HG02840 (cell line): ENCODE measurements around the gene WEE2.

ENCODE experiments used
- ATAC-seq: cut with Tn5 transposase; IDR thresholded peaks from one replicate; pipeline ENCODE4 v1.9.1; 2021; ENCODE audit warnings: mild to moderate bottlenecking, moderate library complexity, moderate number of reproducible peaks; ENCODE audit not compliant: unreplicated experiment, low FRiP score

WEE2 gene

DNA sequence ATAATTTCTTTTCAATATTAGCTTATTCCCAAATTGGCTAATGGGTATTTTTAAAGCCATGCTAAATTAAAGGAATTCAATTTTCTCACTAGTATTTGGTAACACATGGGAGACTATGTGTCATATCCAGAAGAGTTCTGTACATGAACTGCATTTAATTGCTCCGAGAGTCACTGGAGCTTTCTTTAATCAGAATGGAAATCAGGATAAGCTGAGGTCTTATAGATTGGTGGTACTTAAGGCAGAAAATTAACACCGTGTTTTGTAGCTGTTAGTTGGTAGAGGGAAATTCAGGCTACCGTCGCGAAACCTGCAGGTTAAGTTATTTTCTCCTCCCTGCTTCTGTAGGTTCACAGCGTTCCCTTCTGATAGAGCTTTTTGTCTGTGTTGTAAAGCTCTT lies at the start of gene WEE2:
Gene WEE2, plus strand, starts transcription at position 3 of the 400 bp plus-strand sequence. CDS start 406 bp downstream, outside the sequence.
- ATAC-seq: no peak

DNA sequence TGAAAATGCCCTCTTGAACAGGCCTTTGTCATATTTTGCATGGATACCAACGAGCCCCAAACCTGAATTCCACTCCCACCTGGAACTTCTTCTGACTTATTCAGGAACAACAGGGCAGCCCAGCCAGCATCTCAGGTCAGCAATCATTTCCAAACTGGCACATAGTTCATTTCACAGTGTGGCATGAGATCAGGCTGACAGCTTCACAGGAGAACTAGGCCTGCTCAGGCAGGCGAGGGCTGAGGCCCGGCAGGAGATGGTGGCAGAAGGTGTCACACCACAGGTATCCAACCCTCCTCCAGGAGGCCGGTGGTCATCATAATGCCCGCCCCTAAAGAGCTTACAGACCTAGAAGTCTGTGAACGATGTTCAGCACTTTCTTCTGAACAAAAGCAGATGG lies 48.7 kb upstream of the WEE2 start:
- no peak for ATAC-seq

DNA sequence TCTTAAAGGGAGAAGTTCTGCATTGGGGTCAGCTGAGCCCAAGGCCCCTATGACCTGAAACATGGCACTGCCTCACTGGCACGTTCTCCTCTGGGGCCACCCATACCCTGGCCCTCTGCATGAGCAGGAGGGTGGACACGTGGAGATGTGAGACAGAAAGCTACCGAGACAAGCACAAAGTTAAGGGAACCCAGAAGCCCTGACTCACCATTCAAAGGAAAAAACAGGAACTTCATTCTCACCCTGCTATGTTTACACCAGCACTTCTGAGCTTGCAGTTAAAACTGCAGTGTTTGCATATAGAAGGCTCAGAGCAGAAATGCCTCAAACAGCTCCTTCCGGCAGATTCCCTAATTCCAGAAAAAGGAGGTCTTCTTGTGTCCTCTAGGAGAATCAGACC lies 47.9 kb upstream of the WEE2 start:
- no peak for ATAC-seq

DNA sequence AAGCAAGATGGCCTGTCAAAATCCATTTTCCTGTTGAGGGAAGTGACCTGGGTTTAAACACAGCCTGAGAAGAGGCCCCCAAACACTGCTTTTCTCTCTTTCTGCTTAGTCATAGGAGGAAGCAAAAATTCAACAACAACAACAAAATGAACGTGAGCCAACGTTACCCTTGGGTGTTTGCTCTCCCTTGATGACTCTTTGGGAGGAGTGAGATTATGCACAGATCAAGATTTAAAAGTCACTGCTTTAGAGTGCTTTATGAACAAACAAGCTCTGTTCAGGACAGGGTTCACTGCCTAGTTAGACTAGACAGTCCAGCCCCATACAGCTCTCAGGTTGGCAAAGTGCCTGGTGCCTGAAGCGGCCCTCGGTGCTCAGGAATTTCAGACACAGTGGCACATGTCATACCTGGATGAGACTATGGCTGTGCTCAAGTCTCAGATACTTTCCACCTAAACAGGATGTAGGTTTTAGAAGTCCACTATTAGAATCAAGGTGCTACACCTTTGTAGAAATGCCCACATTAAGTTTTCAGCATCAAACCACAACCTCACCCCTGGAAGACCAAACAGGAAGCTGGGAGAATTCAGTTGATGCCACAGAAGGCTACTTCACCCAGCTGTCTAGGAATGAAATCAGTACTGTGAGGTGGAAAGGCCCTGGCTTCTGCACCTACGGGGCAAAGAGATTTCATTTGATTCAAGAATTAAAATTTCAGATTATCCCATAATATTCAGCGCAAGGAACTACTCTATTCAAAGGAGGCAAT lies 44.9 kb upstream of the WEE2 start:
- no peak for ATAC-seq

DNA sequence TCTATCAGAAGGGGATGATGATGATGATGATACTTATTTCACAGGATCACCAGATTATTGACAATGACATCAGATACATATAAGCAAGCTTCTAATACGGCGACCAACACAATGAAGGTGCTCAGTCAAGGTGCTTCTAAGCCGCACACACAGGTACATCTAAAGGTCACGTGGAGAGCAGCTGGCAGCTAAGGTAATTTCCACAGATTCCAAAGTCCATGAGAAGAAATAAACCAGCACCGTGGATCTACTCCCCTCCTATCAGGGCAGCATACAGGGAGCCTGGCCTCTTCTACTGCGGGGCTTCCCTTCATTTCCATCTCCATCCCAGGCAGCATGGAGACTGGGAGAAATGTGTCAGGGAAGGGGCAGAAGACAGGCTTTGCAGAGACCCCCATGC lies 43.7 kb upstream of the WEE2 start:
- ATAC-seq: no peak

DNA sequence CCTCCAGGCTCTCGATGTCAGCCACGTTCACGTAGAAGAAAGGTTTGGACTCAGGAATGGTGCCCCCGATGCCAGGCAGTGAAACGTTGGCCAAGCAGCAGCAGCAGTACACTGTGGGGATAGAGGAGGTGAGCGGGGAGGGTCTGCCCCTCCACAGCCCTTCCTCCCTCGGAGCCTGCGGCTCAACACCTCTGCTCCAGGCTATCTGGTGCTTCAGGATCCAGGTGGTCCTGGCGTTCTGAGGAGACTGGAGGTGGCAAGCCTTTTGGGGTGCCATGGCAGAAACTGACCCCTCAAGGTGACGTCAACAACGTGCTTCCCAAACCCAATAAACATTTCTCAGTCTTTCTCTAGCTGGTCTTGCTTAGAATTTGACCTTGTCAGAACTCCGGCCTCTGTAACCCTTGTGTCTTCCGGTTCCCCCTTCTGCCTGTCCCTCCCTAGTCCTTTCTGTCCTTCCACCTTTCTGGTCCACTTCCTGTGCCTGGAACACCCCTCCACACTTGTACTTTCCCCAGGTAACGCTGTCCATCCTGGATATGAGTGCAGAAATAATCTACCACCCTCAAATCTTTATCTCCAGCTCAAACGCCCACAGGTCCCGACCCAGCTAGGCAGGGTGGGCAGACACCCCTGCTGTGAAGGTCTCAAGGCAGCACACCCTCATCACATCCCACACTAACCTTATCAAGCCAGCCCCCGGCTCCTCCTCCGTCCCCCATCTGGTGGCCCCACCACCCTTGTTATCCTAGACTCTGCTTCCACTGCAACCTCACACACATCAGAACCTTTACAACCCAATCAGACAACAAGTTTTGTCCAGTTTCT lies 42.7 kb upstream of the WEE2 start:
- ATAC-seq: no peak

DNA sequence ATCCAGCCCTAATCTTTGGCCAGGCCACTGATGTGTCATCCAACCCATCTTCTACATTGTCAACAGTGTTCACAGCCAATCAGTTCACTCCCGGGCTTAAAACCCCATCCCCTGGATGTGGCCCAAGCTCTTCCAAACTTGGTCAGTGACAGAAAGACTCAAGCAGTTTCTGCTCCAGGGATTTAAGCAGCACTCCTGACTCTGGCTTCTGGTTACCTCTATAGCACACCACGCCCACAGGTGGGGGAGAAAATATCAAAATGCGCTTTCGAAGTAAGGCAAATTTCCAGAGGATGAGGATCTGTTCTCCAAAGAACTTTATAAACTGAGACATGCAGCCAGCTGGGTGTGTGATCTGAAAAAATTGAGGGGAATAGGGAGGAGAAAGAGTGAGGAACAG lies 42.1 kb upstream of the WEE2 start:
- no peak for ATAC-seq

DNA sequence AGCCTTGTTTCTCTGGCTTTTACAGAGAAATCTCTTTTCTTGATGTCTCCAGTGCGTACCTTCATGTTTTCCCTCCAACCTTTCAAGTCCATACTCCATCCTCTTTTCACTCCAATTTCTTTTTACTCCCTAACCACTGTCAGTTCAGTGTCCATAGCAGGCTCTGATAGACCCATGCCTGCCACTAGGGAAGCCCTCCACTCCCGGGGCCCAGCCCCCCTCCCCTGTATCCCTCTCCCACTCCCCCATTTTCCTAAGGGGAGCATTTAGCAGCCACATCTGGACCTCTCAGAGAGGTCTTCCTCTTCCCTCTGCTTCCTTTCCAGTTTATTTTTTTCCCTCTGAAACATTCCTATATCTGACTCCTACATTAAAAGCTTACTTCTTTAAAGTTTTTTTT lies 39.3 kb upstream of the WEE2 start:
- ATAC-seq: no peak

DNA sequence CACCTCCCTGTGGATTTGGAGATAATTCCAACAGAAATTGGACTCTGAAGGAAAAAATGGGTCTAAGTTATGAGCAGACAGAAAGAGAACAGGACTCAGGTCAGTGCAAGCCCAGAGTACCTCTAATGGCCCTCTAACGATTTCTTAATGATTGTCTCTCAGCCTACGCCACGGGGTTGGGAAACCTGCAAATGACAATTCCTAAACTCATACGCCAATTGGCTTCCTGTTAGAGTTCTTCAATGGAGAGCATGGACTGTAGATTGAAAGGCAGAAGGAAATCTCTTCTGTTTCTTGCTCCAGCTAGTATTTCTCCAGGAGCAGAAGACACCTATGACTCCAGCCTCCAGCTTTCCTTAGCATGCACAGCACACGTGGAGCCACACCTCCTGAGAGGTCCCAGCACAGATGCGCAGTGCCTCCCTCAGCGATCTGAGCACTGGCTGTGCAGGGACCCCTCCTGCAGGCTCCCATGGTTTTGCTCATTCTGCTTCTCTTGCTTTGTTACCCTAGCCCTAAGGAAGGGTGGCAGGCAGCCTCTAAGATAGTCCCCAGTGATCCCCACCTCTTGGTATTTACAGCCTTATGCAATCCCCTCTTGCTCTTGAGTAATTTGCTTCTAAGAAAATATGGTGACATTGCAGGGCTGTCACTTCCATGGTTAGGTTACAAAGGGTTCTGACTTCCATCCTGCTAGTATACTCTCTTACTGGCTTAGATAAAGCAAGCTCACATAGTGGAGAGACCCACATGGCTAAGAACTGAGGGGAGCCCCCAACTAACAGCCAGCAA lies 36.3 kb upstream of the WEE2 start:
- no peak for ATAC-seq

DNA sequence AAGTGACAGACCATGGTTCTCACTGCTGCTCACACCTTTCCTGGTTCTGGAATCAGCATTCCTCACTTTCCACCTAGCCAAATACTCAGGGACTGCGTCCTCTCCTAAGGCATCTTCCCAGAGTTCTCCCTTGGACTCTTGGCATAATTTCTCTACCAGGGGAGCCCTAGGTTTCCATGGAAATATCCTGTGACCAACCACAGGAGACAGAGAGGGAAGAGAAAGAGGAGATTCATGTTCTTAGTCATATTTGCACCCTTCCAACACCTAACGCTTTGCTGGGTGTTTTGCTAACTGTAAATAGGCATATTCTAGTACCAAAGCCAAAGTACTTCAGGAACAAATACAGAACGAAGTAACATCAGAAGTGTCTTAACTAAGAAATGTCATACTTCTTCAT lies 34.8 kb upstream of the WEE2 start:
- no peak for ATAC-seq

DNA sequence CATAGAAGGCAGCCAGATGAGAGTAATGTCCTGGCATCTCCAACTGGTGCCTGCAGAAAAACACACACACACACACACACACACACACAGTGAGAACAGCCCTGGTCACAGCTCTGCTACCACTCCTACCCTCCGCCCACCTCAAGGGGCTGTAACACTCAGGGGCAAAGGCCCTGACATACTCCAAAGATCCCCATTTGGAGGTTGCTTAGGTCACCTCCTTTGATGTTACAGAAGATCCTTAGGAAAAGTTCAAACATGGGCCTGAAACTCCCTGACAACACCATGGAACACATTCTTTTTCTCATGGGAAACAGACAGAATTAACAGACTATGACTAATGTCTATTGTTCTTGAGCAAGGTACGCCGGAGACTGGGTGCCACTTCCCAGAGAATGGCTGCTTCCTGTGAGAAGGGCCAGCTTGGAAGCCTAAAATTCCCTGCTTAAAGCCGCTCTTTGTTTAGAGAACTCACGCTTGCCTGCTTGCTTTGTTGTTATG lies 33.9 kb upstream of the WEE2 start:
- no peak for ATAC-seq

DNA sequence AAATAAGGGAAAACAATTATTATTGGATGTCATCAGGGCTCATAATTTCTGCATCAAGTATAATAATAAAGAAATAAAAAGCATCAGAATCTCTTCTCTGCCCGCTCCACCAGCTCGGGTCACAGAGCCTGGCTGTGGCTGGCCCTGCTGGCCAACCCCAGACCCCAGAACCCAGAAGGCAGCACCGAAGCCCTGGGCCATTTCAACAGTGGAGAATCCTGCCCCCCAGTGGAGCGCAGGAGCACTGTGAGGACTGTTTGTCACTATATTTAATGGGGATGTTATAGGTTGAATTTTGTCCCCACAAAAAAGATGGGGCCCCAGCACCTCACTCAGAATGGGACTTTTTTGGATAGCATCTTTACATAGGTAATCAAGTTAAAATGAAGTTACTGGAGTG lies 33.5 kb upstream of the WEE2 start:
- ATAC-seq: no peak

DNA sequence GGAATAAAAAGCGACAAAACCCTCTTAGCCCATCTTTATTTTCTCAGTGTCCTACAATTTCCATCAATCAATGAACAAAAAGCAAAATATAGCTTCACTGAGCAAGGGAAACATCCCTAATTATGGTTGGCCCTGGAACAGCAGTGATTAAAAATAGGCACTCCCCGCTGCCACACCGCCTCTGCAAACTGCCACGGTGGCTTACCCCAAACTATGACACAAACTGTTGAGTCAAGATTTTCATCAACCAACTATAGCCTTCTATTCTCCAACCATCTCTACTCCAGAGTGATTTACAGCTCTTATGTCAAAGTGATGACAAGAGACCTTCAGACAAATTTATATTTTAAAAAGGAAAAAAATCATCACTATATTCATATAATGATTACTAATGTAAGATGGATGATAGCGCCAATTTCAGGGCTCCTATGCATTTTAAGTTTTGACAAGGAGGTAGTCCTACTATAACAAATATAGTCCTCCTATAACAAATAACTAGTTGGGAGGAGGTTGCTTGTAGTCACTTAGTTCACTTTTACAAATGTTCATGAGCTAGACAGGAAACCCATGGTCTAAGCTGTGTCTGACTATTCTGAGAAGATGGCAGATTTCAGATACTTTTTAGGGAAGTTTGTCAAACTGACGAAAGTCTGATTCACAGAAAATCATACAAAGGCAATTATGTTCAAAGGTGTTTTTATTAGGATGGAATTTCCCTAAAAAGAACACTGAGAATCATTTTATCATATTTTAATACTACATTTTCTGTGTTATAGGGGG lies 32.5 kb upstream of the WEE2 start:
- ATAC-seq: no peak

DNA sequence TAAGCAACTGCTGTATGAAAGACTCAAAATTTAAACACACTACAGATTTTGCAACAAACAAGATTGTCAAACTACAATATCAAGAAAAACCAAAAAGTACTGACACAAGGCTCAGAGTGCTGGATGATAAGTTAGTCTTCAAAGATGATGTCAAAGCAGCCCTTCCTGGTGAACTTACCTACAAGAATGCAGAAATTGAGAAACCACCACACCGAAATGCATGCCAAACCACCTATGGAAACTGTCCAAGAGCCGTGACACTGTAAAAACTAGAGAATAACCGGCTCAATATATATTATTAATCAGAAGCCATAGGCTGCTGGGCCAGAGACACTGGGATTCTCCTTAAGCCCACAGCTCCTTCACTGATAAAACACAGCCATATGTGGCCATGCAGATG lies 31.5 kb upstream of the WEE2 start:
- ATAC-seq: no peak

DNA sequence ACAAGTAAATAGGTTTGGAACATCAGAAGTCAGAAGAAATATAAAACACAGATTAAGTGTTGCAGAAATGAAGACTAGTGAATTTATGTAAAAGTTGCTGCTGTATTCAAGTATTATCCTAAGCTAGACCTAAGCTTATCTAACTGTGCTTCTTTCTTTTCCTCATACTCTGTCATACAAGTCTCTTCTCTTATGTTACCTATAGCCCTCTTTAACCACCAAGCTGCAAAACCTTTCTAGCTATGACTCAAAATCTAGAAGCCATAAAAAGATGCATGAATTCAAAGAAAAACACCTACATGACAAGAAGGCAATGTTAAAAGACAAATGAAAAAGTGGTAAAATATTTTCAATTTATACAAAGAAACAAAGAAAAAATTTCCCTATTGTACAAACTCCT lies 29.1 kb upstream of the WEE2 start:
- no peak for ATAC-seq

DNA sequence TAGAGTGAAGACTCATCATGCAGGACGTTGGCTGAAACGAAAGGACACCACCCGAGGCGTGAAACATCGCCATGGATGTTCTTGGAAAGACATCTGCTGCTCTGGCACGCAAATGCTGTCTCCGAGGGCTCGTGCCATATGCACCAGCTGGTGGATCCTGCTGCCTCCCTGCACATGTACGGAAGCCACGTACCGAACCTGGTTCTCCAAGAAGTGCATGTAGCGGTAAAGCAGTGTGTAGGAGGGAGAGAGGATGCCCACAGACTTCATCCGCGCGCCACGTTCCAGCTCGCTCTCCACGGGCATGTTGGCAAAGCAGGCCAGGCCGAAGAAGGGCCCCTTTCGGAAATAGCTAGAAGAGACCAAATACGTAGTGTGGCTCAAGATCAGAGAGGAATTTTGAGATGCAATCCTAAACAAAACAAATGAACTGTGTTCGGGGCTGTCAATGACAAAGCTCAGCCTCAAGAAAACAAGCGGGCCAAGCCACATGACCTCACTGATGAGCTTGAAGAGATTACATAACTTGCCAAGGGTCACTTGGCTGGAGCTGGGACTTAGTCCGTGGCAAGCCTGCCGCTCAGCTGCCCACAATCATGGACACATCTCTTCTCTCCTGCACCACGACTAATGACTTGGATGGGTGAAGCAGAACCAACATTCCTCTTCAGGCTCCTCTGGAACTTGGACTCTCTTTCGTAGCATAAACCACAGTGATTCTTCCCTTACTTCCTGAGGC lies 22.7 kb upstream of the WEE2 start:
- ATAC-seq: no peak

DNA sequence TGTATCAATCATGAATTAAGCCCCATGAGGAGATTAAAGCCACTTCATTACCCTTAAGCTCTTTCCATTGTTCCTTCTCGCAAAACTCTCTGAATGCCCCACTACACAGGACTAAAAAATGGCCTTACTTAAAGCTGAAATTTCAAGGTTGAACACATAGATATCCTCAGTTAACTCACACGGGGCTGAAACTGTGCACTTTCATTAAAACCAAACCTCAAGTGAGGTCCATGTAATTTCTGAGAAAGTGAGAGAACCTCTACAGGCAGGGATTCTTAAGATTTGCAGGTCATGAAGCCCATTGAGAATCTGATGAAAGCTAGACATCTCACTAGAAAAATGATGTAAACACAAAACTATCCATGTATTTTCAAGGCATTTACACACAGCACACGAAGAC lies 22.1 kb upstream of the WEE2 start:
- no peak for ATAC-seq

DNA sequence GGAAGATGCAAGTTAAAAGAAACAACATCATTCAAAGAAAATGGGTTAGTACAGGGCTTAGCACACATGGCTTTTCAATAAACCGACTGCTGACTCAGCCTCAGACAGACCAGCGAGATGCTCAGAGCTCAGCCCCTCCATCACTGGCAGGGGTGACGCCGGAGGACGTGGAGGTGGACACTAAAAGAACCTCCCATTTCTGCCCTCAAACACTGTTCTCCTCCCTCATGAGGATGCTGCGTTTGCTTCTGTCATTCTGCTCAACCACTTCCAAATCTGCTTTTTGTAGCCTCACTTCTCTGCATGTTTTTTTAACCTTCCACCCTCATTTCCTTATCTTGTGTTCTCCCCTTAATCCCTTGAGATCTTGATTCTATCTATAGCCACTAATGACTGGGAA lies 21.5 kb upstream of the WEE2 start:
- no peak for ATAC-seq

DNA sequence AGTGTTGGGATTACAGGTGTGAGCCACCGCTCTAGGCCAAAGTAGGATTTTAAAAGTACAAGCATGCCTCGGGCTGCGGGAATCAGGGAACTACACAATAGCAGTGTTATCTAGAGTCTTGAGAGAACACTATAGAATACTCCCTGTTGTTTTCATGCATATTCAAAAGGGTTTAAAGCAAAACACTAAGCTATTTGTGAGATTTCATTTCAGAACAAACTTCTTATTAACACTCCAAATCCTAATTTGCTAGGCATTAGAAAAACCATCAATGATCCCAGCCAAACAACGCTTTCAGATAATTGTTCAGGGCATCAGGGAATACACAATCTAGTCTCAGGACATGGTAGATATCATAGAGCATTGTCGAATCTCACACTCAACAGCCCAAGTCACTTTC lies 20.1 kb upstream of the WEE2 start:
- ATAC-seq: no peak
